Progenitor cell of endocrine pancreas (in vitro differentiated cells): Measurements from ENCODE around the gene TMED5. TPM values are rescaled to one million over a fixed set of nuclear protein-coding genes. Genes with fewer than 3 reads are reported as not detected.
"Not testable (repeated sequence)": the region's sequence is repeated elsewhere in the genome, so short reads cannot be mapped to it uniquely, and the experiment has no call there.

Experiments
- DNase-seq: peaks from one replicate; pipeline ENCODE4 v3.0.0; 2021; ENCODE audit warnings: low spot score; ENCODE audit not compliant: unreplicated experiment
- H3K27ac Mint-ChIP-seq: 2 replicates; pipeline ENCODE4 v1.8.0; 2021; ENCODE audit warnings: mild to moderate bottlenecking, moderate library complexity, mixed read lengths
- H3K27me3 Mint-ChIP-seq: 2 replicates; pipeline ENCODE4 v1.8.0; 2021; ENCODE audit warnings: mixed read lengths
- H3K36me3 Mint-ChIP-seq: 2 replicates; pipeline ENCODE4 v1.8.0; 2022; ENCODE audit warnings: mixed read lengths; ENCODE audit not compliant: insufficient read depth
- H3K4me1 Mint-ChIP-seq: 2 replicates; pipeline ENCODE4 v1.8.0; 2021; ENCODE audit warnings: low read depth, mixed read lengths
- H3K4me3 Mint-ChIP-seq: 2 replicates; pipeline ENCODE4 v1.8.0; 2021; ENCODE audit warnings: low read depth, mild to moderate bottlenecking, moderate library complexity, mixed read lengths
- H3K9me3 Mint-ChIP-seq: 2 replicates; pipeline ENCODE4 v1.8.0; 2021; ENCODE audit warnings: low read depth, mixed read lengths
- CTCF ChIP-seq: fragments of 200-600 bp; sonication (generic); IDR thresholded peaks from one replicate; pipeline ENCODE4 v1.5.0; 2021; ENCODE audit warnings: antibody characterized with exemption, mild to moderate bottlenecking; ENCODE audit not compliant: unreplicated experiment
- total RNA-seq: library from RNA; stranded (reverse); gene quantifications from 2 replicates; pipeline ENCODE4 v1.2.1, GENCODE V29; 2021

The TMED5 gene
- total RNA-seq, 1 donor from 2014 or later, result 35.4 TPM

- TF ChIP-seq CTCF, result no peak
- H3K27ac Mint-ChIP-seq, result no peak overlapping the region
- no peaks in the 10 kb centered on the region for H3K36me3 Mint-ChIP-seq
- H3K4me1 Mint-ChIP-seq, result no peaks in the 10 kb centered on the region
- DNase-seq, result no peak
- H3K9me3 Mint-ChIP-seq, result no peaks in the 10 kb centered on the region
- H3K4me3 Mint-ChIP-seq, result no peak overlapping the region
- H3K27me3 Mint-ChIP-seq, result no peaks in the 10 kb centered on the region
These were observed 6.5 kb upstream of the TMED5 start for GRCh38 chr1:93186667-93187066.

GRCh38 chr1:93180723-93181613, 755 bp upstream of the TMED5 start, which contains the start of gene CCDC18:
CCDC18 (plus strand) TSS chr1:93180724; CDS start chr1:93183362, 2,638 bp downstream.
- H3K27ac Mint-ChIP-seq, result peak within 1 kb of the TSS; percentile 99
- H3K4me1 Mint-ChIP-seq, result peaks cover 13% of the 10 kb centered on the region
- DNase-seq, result no peak
- H3K36me3 Mint-ChIP-seq, result peaks cover 2% of the 10 kb centered on the region
- no peak for TF ChIP-seq CTCF
- H3K9me3 Mint-ChIP-seq, result no peaks in the 10 kb centered on the region
- H3K4me3 Mint-ChIP-seq, result peak within 1 kb of the TSS; percentile 96
- no peaks in the 10 kb centered on the region for H3K27me3 Mint-ChIP-seq

GRCh38 chr1:93178418-93178817, 1.8 kb downstream of the TMED5 start:
- Mint-ChIP-seq H3K27me3 (no peaks in the 10 kb centered on the region), H3K27ac (no peak overlapping the region), H3K4me3 (peak overlapping the region; percentile 96), H3K4me1 (peaks cover 13% of the 10 kb centered on the region), H3K36me3 (peaks cover 8% of the 10 kb centered on the region), H3K9me3 (peaks cover 4% of the 10 kb centered on the region)
- no peak for DNase-seq
- no peak for TF ChIP-seq CTCF

GRCh38 chr1:93177991-93178390, 2.2 kb downstream of the TMED5 start:
- H3K27me3 Mint-ChIP-seq, result no peaks in the 10 kb centered on the region
- TF ChIP-seq CTCF, result no peak
- H3K27ac Mint-ChIP-seq, result no peak overlapping the region
- no peak for DNase-seq
- peaks cover 4% of the 10 kb centered on the region for H3K9me3 Mint-ChIP-seq
- H3K4me3 Mint-ChIP-seq, result peak overlapping the region; percentile 96
- H3K4me1 Mint-ChIP-seq, result peaks cover 15% of the 10 kb centered on the region
- peaks cover 8% of the 10 kb centered on the region for H3K36me3 Mint-ChIP-seq

GRCh38 chr1:93174638-93175037, 5.6 kb downstream of the TMED5 start:
- peaks cover 14% of the 10 kb centered on the region for H3K4me1 Mint-ChIP-seq
- not testable (repeated sequence) for H3K27me3 Mint-ChIP-seq, H3K4me3 Mint-ChIP-seq, DNase-seq, H3K27ac Mint-ChIP-seq
- peaks cover 22% of the 10 kb centered on the region for H3K36me3 Mint-ChIP-seq
- peaks cover 12% of the 10 kb centered on the region for H3K9me3 Mint-ChIP-seq

- TF ChIP-seq CTCF, result no peak
- Mint-ChIP-seq H3K27me3 (no peaks in the 10 kb centered on the region), H3K36me3 (peaks cover 33% of the 10 kb centered on the region), H3K4me1 (peaks cover 13% of the 10 kb centered on the region), H3K4me3 (no peak overlapping the region), H3K9me3 (peaks cover 19% of the 10 kb centered on the region), H3K27ac (peak overlapping the region; percentile 76)
- DNase-seq, result no peak
These were observed 7.4 kb downstream of the TMED5 start for GRCh38 chr1:93172778-93173177.
